SK-N-SH (cell line): ENCODE data around the gene PKDCC. TPM values are rescaled to one million over a fixed set of nuclear protein-coding genes. Genes with fewer than 3 reads are reported as not detected.

ENCODE experiments used
- CTCF ChIA-PET: fragments of 300-600, 350-600 bp; formaldehyde crosslinking; extraction: SDS; loops from one replicate; lab custom pipeline; 2021; lab: Yijun Ruan, JAX
- POLR2A ChIA-PET: fragments of 350-600 bp; sonication (Branson Sonifier 250); formaldehyde crosslinking; extraction: SDS; loops from one replicate; lab custom pipeline; 2020; ENCODE audit warnings: antibody characterized with exemption, inconsistent platforms; lab: Yijun Ruan, JAX
- DNase-seq: peaks from one replicate; pipeline ENCODE4 v3.0.0; 2012
- H2AFZ ChIP-seq: fragments of 200-600 bp; sonication (generic); 2 replicates; pipeline ENCODE4 v1.8.1; 2016; ENCODE audit warnings: antibody characterized with exemption, mild to moderate bottlenecking, low read depth
- H3F3A ChIP-seq: fragments of 200-600 bp; sonication (generic); replicated peaks from 2 replicates; pipeline ENCODE3; 2016; ENCODE audit warnings: antibody characterized with exemption, mild to moderate bottlenecking; ENCODE audit not compliant: insufficient read depth
- H3K27ac ChIP-seq, 2 experiments: fragments of 200-500 bp in 1 of 2; fragments of 200-600 bp in 1 of 2; sonication (Bioruptor generic) in 1 of 2; sonication (generic), shearing (Covaris generic) in 1 of 2; 2 replicates each; pipeline versions ENCODE4 v1.5.1 to v1.6.1; 2014 to 2016; ENCODE audit warnings: low read depth in 2 of 2, inconsistent platforms in 1 of 2, low read length in 1 of 2, mild to moderate bottlenecking in 1 of 2, mixed read lengths in 1 of 2
- H3K27me3 ChIP-seq: fragments of 200-600 bp; sonication (generic), shearing (Covaris generic); 2 replicates; pipeline ENCODE4 v1.6.1; 2016; ENCODE audit warnings: mixed run types; ENCODE audit not compliant: insufficient read depth
- H3K36me3 ChIP-seq, 2 experiments: fragments of 200-500 bp in 1 of 2; fragments of 200-600 bp in 1 of 2; sonication (Bioruptor generic) in 1 of 2; sonication (generic) in 1 of 2; replicated peaks in 1 of 2; 2 replicates each; pipeline versions ENCODE3 to v1.5.1; 2014 to 2016; ENCODE audit warnings: low read length in 1 of 2, mild to moderate bottlenecking in 1 of 2; ENCODE audit not compliant: insufficient read depth in 2 of 2, control insufficient read depth in 1 of 2
- H3K4me1 ChIP-seq, 2 experiments: fragments of 200-500 bp in 1 of 2; fragments of 200-600 bp in 1 of 2; sonication (Bioruptor generic) in 1 of 2; sonication (generic), shearing (Covaris generic) in 1 of 2; 2 replicates each; pipeline versions ENCODE4 v1.5.1 to v1.6.1; 2014 to 2016; ENCODE audit warnings: low read depth in 1 of 2, low read length in 1 of 2, mixed run types in 1 of 2; ENCODE audit not compliant: insufficient read depth in 2 of 2, control insufficient read depth in 1 of 2
- H3K4me2 ChIP-seq: fragments of 200-600 bp; sonication (generic), shearing (Covaris generic); 2 replicates; pipeline ENCODE4 v1.6.1; 2017; ENCODE audit warnings: mixed run types
- H3K4me3 ChIP-seq, 2 experiments: fragments of 200-500 bp in 1 of 2; fragments of 200-600 bp in 1 of 2; sonication (Bioruptor generic) in 1 of 2; sonication (generic), shearing (Covaris generic) in 1 of 2; 2 replicates each; pipeline versions ENCODE4 v1.5.1 to v1.8.1; 2014 to 2016; ENCODE audit warnings: low read depth in 2 of 2, inconsistent platforms in 1 of 2, low read length in 1 of 2, mild to moderate bottlenecking in 1 of 2, mixed read lengths in 1 of 2, moderate library complexity in 1 of 2
- H3K79me2 ChIP-seq: fragments of 200-600 bp; sonication (generic); 2 replicates; pipeline ENCODE4 v1.8.1; 2017; ENCODE audit warnings: mild to moderate bottlenecking; ENCODE audit not compliant: insufficient read depth
- H3K9ac ChIP-seq: fragments of 200-600 bp; sonication (generic); 2 replicates; pipeline ENCODE4 v1.6.1; 2017; ENCODE audit warnings: mixed run types
- H3K9me2 ChIP-seq: fragments of 200-600 bp; sonication (generic); 2 replicates; pipeline ENCODE4 v1.6.1; 2017; ENCODE audit warnings: mixed run types
- H3K9me3 ChIP-seq: fragments of 200-600 bp; sonication (generic); 2 replicates; pipeline ENCODE4 v1.6.1; 2017; ENCODE audit warnings: mixed run types, mild to moderate bottlenecking, moderate library complexity
- H4K20me1 ChIP-seq: fragments of 200-600 bp; sonication (generic); 2 replicates; pipeline ENCODE4 v1.6.1; 2017; ENCODE audit warnings: mild to moderate bottlenecking, mixed run types; ENCODE audit not compliant: insufficient read depth
- FOSL2 ChIP-seq: IDR thresholded peaks from 2 replicates; pipeline ENCODE4 v1.4.0; 2012; ENCODE audit warnings: low read depth, mild to moderate bottlenecking, moderate library complexity, borderline replicate concordance
- GABPA ChIP-seq: IDR thresholded peaks from 2 replicates; pipeline ENCODE4 v1.4.0; 2012; ENCODE audit warnings: low read depth, mild to moderate bottlenecking
- TAF1 ChIP-seq: IDR thresholded peaks from 2 replicates; pipeline ENCODE4 v1.6.1; 2012; ENCODE audit warnings: low read depth, mild to moderate bottlenecking, low read length, moderate library complexity, borderline replicate concordance
- ZBTB33 ChIP-seq: IDR thresholded peaks from 2 replicates; pipeline ENCODE4 v1.4.0; 2012; ENCODE audit warnings: low read depth, borderline replicate concordance
- WGBS: methylation state at CpG from one replicate; pipeline ENCODE4 v1.1.6; 2017; ENCODE audit warnings: low lambda C conversion rate; 5-methylcytosine and 5-hydroxymethylcytosine counted together
- polyA plus RNA-seq, 3 experiments: library from polyadenylated mRNA; depleted of rRNA; stranded (reverse); fragments of >200 nt; gene quantifications; 2 replicates each; pipeline ENCODE4 v1.2.3, GENCODE V29; 2012
- TF ChIP-seq, protein P1 (sequence below): fragments of 200-600 bp; sonication (generic); IDR thresholded peaks from 2 replicates; pipeline ENCODE4 v1.6.1; 2017; ENCODE audit warnings: antibody characterized with exemption, mild to moderate bottlenecking, moderate library complexity
- TF ChIP-seq, protein P2 (sequence below): fragments of 150-350 bp; IDR thresholded peaks from 2 replicates; pipeline ENCODE4 v1.6.1; 2016; ENCODE audit warnings: mild to moderate bottlenecking, low read depth, low read length

The PKDCC gene
- polyA plus RNA-seq, 1 of the 3 experiments (the other 2 are of a cell fraction), result 16.0 TPM

- TF ChIP-seq GABPA, result no peak
- no peak for TF ChIP-seq TAF1
These were observed 3.1 kb downstream of the PKDCC start (continued) for GRCh38 chr2:42050703-42051542.

DNA sequence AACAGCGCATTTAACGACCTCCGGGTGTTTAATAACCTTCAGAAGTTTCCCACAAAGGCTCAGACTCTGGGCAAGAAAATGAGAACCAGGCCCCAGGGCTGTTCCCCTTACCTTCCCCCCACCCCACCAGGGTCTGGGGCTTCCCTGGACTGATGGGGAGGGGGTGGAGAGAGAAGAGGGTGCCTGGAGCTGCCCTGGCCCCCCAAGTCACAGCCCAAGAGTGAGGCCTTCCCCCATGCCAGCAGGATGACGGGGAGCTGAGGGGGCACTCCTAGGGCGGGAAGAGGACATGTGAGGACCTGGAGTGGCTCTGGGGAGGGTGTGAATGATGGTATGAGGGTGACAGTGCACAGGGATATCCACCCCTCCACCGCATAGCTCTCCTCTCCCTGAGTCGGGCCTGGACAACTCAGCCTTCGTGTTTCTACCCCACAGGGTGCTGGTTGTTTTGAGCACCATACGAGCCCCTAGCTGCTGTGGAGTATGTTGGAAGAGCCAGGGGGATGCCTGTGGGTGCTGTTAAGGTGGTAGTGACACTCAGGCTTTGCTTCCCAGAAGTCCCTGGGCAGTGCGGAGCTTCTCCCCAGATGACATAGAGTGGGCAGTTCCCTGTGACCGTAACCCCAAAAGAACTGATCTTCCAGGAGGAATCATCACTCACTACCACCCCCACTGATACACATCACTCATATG, 3.9 kb downstream of the PKDCC start:
- TF ChIP-seq, protein P1, sequence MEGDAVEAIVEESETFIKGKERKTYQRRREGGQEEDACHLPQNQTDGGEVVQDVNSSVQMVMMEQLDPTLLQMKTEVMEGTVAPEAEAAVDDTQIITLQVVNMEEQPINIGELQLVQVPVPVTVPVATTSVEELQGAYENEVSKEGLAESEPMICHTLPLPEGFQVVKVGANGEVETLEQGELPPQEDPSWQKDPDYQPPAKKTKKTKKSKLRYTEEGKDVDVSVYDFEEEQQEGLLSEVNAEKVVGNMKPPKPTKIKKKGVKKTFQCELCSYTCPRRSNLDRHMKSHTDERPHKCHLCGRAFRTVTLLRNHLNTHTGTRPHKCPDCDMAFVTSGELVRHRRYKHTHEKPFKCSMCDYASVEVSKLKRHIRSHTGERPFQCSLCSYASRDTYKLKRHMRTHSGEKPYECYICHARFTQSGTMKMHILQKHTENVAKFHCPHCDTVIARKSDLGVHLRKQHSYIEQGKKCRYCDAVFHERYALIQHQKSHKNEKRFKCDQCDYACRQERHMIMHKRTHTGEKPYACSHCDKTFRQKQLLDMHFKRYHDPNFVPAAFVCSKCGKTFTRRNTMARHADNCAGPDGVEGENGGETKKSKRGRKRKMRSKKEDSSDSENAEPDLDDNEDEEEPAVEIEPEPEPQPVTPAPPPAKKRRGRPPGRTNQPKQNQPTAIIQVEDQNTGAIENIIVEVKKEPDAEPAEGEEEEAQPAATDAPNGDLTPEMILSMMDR, result no peak
- TF ChIP-seq ZBTB33, result no peak
- no peak for TF ChIP-seq FOSL2
- TF ChIP-seq, protein P2, sequence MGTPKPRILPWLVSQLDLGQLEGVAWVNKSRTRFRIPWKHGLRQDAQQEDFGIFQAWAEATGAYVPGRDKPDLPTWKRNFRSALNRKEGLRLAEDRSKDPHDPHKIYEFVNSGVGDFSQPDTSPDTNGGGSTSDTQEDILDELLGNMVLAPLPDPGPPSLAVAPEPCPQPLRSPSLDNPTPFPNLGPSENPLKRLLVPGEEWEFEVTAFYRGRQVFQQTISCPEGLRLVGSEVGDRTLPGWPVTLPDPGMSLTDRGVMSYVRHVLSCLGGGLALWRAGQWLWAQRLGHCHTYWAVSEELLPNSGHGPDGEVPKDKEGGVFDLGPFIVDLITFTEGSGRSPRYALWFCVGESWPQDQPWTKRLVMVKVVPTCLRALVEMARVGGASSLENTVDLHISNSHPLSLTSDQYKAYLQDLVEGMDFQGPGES, result no peak
- no peaks in the 10 kb centered on the region for H3F3A ChIP-seq
- H3K9ac ChIP-seq, result no peak overlapping the region
- peaks cover 0 to 11% of the 10 kb centered on the region in 2 experiments for H3K36me3 ChIP-seq
- no peak overlapping the region for H3K4me3 ChIP-seq
- ChIA-PET POLR2A (interaction anchor here (0.6 kb wide), 1 partner anchor 55 kb away, joined by 3 read pairs; no protein-coding TSS in a partner anchor), CTCF (interaction anchor here (0.6 to 1.9 kb wide), 5 partner anchors 26 to 198 kb away, joined by 4 to 8 read pairs (median 7); no protein-coding TSS in a partner anchor)
- no peak overlapping the region for H3K27ac ChIP-seq
- no peaks in the 10 kb centered on the region for H4K20me1 ChIP-seq
- 83% methylated on average over 11 of the region's 11 CpGs for WGBS
- H3K4me1 ChIP-seq, result peaks cover 0 to 45% of the 10 kb centered on the region in 2 experiments; a peak in 1 of 4 replicates
- H2AFZ ChIP-seq, result no peak overlapping the region
- DNase-seq, result no peak
- H3K4me2 ChIP-seq, result no peak overlapping the region
- no peaks in the 10 kb centered on the region for H3K9me2 ChIP-seq
- 0 out of 2 replicates have a peak, but pooled peaks cover 5% of the 10 kb centered on the region for H3K27me3 ChIP-seq
- no peaks in the 10 kb centered on the region for H3K79me2 ChIP-seq
- no peaks in the 10 kb centered on the region for H3K9me3 ChIP-seq
